MCF 10A (cell line): Measurements from ENCODE around the gene ARHGEF12. TPM values are rescaled to one million over a fixed set of nuclear protein-coding genes. Genes with fewer than 3 reads are reported as not detected.

ENCODE experiments used
- BruUV-seq: library from RNA; stranded (reverse); fragments of 400-500 nt; replicated peaks from 2 replicates; lab custom pipeline; 2021; lab: Mats Ljungman, UMichigan
- CTCF ChIA-PET: fragments of 300-600 bp; sonication (Branson Sonifier 250); formaldehyde crosslinking; extraction: SDS; loops from one replicate; lab custom pipeline; 2021; ENCODE audit warnings: antibody characterized with exemption, inconsistent platforms; lab: Yijun Ruan, JAX
- POLR2A ChIA-PET: fragments of 300-600, 350-650 bp; sonication (Branson Sonifier 250); formaldehyde crosslinking; extraction: SDS; loops from one replicate; lab custom pipeline; 2020; ENCODE audit warnings: antibody characterized with exemption, inconsistent platforms; lab: Yijun Ruan, JAX
- DNase-seq: peaks from one replicate; pipeline ENCODE4 v3.0.0-alpha.2; 2018; ENCODE audit not compliant: unreplicated experiment
- H3K27ac Mint-ChIP-seq: one replicate; pipeline ENCODE4 v1.8.0; 2022; ENCODE audit warnings: mild to moderate bottlenecking, low read depth, mixed read lengths; ENCODE audit not compliant: unreplicated experiment
- H3K27me3 Mint-ChIP-seq: one replicate; pipeline ENCODE4 v1.8.0; 2022; ENCODE audit warnings: mixed read lengths; ENCODE audit not compliant: insufficient read depth, unreplicated experiment
- H3K36me3 Mint-ChIP-seq: one replicate; pipeline ENCODE4 v1.8.0; 2022; ENCODE audit warnings: mild to moderate bottlenecking, moderate library complexity, mixed read lengths; ENCODE audit not compliant: insufficient read depth, unreplicated experiment
- H3K4me1 Mint-ChIP-seq: one replicate; pipeline ENCODE4 v1.8.0; 2022; ENCODE audit warnings: mixed read lengths; ENCODE audit not compliant: insufficient read depth, unreplicated experiment
- H3K4me3 Mint-ChIP-seq: one replicate; pipeline ENCODE4 v1.8.0; 2022; ENCODE audit warnings: mild to moderate bottlenecking, moderate library complexity, mixed read lengths; ENCODE audit not compliant: unreplicated experiment
- H3K9me3 Mint-ChIP-seq: one replicate; pipeline ENCODE4 v1.8.0; 2022; ENCODE audit warnings: mixed read lengths; ENCODE audit not compliant: unreplicated experiment
- CTCF ChIP-seq: fragments of 200-600 bp; IDR thresholded peaks from one replicate; pipeline ENCODE4 v1.8.0; 2022; ENCODE audit warnings: antibody characterized with exemption, mild to moderate bottlenecking; ENCODE audit not compliant: unreplicated experiment
- intact Hi-C: fragments of 100-400 bp; cut with micrococcal nuclease; formaldehyde crosslinking; loops from 2 replicates; pipeline ENCODE4 v1.14.1; 2022
- total RNA-seq: library from RNA; stranded (reverse); gene quantifications from 2 replicates; pipeline ENCODE4 v1.2.3, GENCODE V29; 2022

ARHGEF12 gene
- total RNA-seq, 1 experiment from 2014 or later: 61.2 TPM

GRCh38 chr11:120391292-120391691 lies 55.1 kb downstream of the ARHGEF12 start:
- no peak for DNase-seq
- no peaks in the 10 kb centered on the region for H3K27me3 Mint-ChIP-seq
- H3K4me3 Mint-ChIP-seq: no peak overlapping the region
- no peak for TF ChIP-seq CTCF
- no TSS peak for BruUV-seq
- ChIA-PET POLR2A (interaction anchor here (0.7 to 3.1 kb wide), 10 partner anchors 9 to 55 kb away, joined by 3 to 28 read pairs (median 4); partner anchors contain the start of gene ARHGEF12), CTCF (interaction anchor here (0.5 to 1.4 kb wide), 4 partner anchors 51 to 88 kb away, joined by 3 to 5 read pairs (median 4); partner anchors contain the start of gene ARHGEF12)
- peaks cover 5% of the 10 kb centered on the region for H3K4me1 Mint-ChIP-seq
- intact Hi-C loops: no loop called here
- no peak overlapping the region for H3K27ac Mint-ChIP-seq
- no peaks in the 10 kb centered on the region for H3K36me3 Mint-ChIP-seq
- H3K9me3 Mint-ChIP-seq: peaks cover 8% of the 10 kb centered on the region

GRCh38 chr11:120391854-120392253 lies 55.6 kb downstream of the ARHGEF12 start:
- ChIA-PET CTCF (interaction anchor here (0.5 kb wide), 1 partner anchor 50 kb away, joined by 4 read pairs; no protein-coding TSS in a partner anchor), POLR2A (interaction anchor here (0.7 to 3.1 kb wide), 8 partner anchors 8 to 56 kb away, joined by 3 to 28 read pairs (median 6); partner anchors contain the start of gene ARHGEF12)
- intact Hi-C loops: no loop called here

DNA sequence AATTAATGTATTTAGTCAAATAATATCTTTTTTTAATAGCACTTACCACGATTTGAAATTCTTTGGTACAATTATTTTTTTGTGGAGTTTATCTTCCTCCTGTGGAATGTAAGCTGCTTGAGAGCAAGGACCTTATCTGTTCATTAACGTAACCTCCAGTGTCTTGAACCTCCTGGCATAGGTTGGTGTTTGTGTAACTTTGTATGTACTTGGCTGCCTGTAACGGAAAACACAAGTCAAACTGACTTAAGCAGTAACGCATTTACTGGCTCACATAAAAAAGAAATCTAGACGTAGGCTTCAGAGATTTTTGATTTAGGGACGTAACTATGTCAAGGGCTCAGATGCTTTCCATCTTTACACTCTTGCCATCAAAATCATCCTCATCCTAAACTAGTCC lies 56.1 kb downstream of the ARHGEF12 start:
- Mint-ChIP-seq H3K9me3 (peaks cover 8% of the 10 kb centered on the region), H3K27me3 (no peaks in the 10 kb centered on the region), H3K4me1 (peaks cover 5% of the 10 kb centered on the region), H3K27ac (no peak overlapping the region), H3K4me3 (no peak overlapping the region), H3K36me3 (no peaks in the 10 kb centered on the region)
- ChIA-PET POLR2A (interaction anchor here (0.7 to 3.1 kb wide), 6 partner anchors 8 to 45 kb away, joined by 3 to 28 read pairs (median 6); no protein-coding TSS in a partner anchor), CTCF (no interaction called here)
- intact Hi-C loops: no loop called here
- BruUV-seq: no TSS peak
- DNase-seq: no peak
- no peak for TF ChIP-seq CTCF

More at GRCh38 chr11:120391854-120392253, 55.6 kb downstream of the ARHGEF12 start:
- no peak for TF ChIP-seq CTCF
- BruUV-seq: no TSS peak
- Mint-ChIP-seq H3K9me3 (peaks cover 8% of the 10 kb centered on the region), H3K4me3 (no peak overlapping the region), H3K4me1 (peaks cover 5% of the 10 kb centered on the region), H3K36me3 (no peaks in the 10 kb centered on the region), H3K27me3 (no peaks in the 10 kb centered on the region), H3K27ac (no peak overlapping the region)
- DNase-seq: no peak

- Mint-ChIP-seq H3K27me3 (no peaks in the 10 kb centered on the region), H3K4me1 (peaks cover 5% of the 10 kb centered on the region), H3K27ac (no peak overlapping the region), H3K4me3 (no peak overlapping the region), H3K9me3 (peaks cover 8% of the 10 kb centered on the region), H3K36me3 (no peaks in the 10 kb centered on the region)
- CTCF ChIA-PET: no interaction called here
- no peak for DNase-seq
- no TSS peak for BruUV-seq
- POLR2A ChIA-PET: interaction anchor here (0.7 to 1.5 kb wide), 3 partner anchors 9 to 39 kb away, joined by 3 to 5 read pairs (median 4); no protein-coding TSS in a partner anchor
- intact Hi-C loops: no loop called here
- TF ChIP-seq CTCF: no peak
Measured at GRCh38 chr11:120392793-120393192, 56.6 kb downstream of the ARHGEF12 start.
